Hepatocyte (in vitro differentiated cells): Measurements from ENCODE around the gene KLHL7. TPM values are rescaled to one million over a fixed set of nuclear protein-coding genes. Genes with fewer than 3 reads are reported as not detected.

Source experiments
- DNase-seq: peaks from one replicate; pipeline ENCODE4 v3.0.0-alpha.2; 2016; ENCODE audit warnings: low spot score
- H2AFZ ChIP-seq: fragments of 200-600 bp; sonication (generic); 2 replicates; pipeline ENCODE4 v1.6.0; 2016; ENCODE audit warnings: antibody characterized with exemption, mild to moderate bottlenecking
- H3K27ac ChIP-seq: fragments of 200-600 bp; sonication (generic); 2 replicates; pipeline ENCODE4 v1.5.1; 2016; ENCODE audit warnings: mild to moderate bottlenecking
- H3K27me3 ChIP-seq: fragments of 200-600 bp; sonication (generic); 2 replicates; pipeline ENCODE4 v1.6.1; 2016
- H3K36me3 ChIP-seq: fragments of 200-600 bp; sonication (generic); replicated peaks from 2 replicates; pipeline ENCODE4 v1.5.1; 2016; ENCODE audit warnings: low read depth; ENCODE audit not compliant: insufficient read depth
- H3K4me1 ChIP-seq: fragments of 200-600 bp; sonication (generic); 2 replicates; pipeline ENCODE4 v1.5.1; 2016; ENCODE audit warnings: mild to moderate bottlenecking, moderate library complexity; ENCODE audit not compliant: insufficient read depth
- H3K4me2 ChIP-seq: fragments of 200-600 bp; sonication (generic); 2 replicates; pipeline ENCODE4 v1.6.0; 2016
- H3K4me3 ChIP-seq: fragments of 200-600 bp; sonication (generic); 2 replicates; pipeline ENCODE4 v1.5.1; 2016; ENCODE audit warnings: mild to moderate bottlenecking
- H3K79me2 ChIP-seq: fragments of 200-600 bp; sonication (generic); 2 replicates; pipeline ENCODE4 v1.6.0; 2017; ENCODE audit warnings: mild to moderate bottlenecking
- H3K9me2 ChIP-seq: fragments of 200-600 bp; sonication (generic); replicated peaks from 2 replicates; pipeline ENCODE4 v1.6.0; 2017; ENCODE audit warnings: mild to moderate bottlenecking; ENCODE audit not compliant: insufficient read depth
- H3K9me3 ChIP-seq: fragments of 200-600 bp; sonication (generic); 2 replicates; pipeline ENCODE4 v1.5.1; 2016; ENCODE audit warnings: low read depth, mild to moderate bottlenecking
- H4K20me1 ChIP-seq: fragments of 200-600 bp; sonication (generic); 2 replicates; pipeline ENCODE4 v1.6.0; 2016; ENCODE audit warnings: mild to moderate bottlenecking; ENCODE audit not compliant: insufficient read depth, poor library complexity, severe bottlenecking
- EZH2 ChIP-seq: fragments of 200-600 bp; sonication (generic); IDR thresholded peaks from 2 replicates; pipeline ENCODE4 v1.6.1; 2016; ENCODE audit warnings: antibody characterized with exemption, mild to moderate bottlenecking, borderline replicate concordance
- EZH2phosphoT487 ChIP-seq: fragments of 200-600 bp; sonication (generic); IDR thresholded peaks from one replicate; pipeline ENCODE4 v1.6.1; 2018; ENCODE audit warnings: antibody characterized with exemption, mild to moderate bottlenecking, low read depth, moderate library complexity; ENCODE audit not compliant: unreplicated experiment, severe bottlenecking
- WGBS: methylation state at CpG from one replicate; pipeline ENCODE4 v1.1.6; 2016; ENCODE audit warnings: low lambda C conversion rate; ENCODE audit errors: missing lambda C conversion rate; 5-methylcytosine and 5-hydroxymethylcytosine counted together
- polyA plus RNA-seq: library from polyadenylated mRNA; unstranded; fragments of >200 nt; fragmentation: Nextera tagmentation; extraction: Ambion mirVana; gene quantifications from 2 replicates; pipeline ENCODE4 v1.2.1, GENCODE V29; 2016
- total RNA-seq: library from RNA; depleted of rRNA; stranded (reverse); fragments of >200 nt; gene quantifications from 2 replicates; pipeline ENCODE4 v1.2.3, GENCODE V29; 2014
- TF ChIP-seq, protein P1 (sequence below): fragments of 200-600 bp; sonication (generic); IDR thresholded peaks from 2 replicates; pipeline ENCODE4 v1.5.1; 2016; ENCODE audit warnings: antibody characterized with exemption, mild to moderate bottlenecking; ENCODE audit not compliant: poor library complexity

Gene KLHL7
- total and polyA plus RNA-seq, 2 experiments from 2014 or later, result 30.7 to 39.4 TPM

DNA sequence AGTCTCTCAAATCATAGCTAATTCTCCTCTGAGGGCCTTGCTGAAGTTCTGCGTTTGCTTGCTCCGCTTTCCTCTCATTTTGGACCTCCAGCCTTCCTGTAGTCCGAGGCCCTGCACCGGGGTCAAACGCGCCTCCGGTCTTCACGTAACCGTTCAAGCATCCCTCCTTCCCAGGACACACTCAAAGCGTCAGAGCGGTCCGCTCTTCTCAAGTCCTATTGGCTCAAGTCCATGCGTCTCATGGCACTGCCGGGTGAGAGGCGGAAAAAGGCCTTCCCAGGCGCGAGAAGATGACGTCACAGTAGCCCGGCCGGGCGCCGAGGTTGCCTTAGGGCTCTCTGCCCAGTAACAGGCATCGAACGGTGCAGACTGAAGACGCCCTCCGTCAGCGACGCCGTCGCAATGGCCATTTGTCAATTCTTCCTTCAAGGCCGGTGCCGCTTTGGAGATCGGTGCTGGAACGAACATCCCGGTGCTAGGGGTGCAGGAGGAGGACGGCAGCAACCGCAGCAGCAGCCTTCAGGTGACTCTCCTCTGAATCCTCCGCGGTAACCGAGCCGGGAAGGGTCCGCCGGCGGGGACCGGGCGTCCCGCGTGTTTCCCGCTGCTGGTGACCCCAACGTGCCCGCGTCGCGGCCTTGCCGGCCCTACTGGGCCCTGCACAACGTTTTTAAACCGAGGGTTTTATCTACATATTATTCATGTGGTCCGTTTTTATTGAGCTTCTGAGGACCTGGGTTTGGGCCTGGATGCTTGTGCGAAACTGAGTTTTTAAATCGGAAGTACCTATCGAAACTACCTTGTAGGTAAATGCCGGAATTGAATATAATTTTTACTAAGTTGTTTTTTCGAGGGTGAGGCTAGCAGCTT is 76.3 kb downstream of the KLHL7 start, which contains the start of gene NUP42:
Gene NUP42 (plus strand): TSS at position 365 of the 870 bp plus-strand sequence. CDS start 38 bp downstream, at position 403.
- Histone ChIP-seq H3K27ac (peak within 1 kb of the TSS; percentile 88), H2AFZ (peak within 1 kb of the TSS; percentile 75), H3K27me3 (no peaks in the 10 kb centered on the region), H3K4me1 (peaks cover 9% of the 10 kb centered on the region), H3K79me2 (peaks cover 33% of the 10 kb centered on the region), H3K4me2 (peak within 1 kb of the TSS; percentile 88), H3K4me3 (peak within 1 kb of the TSS; percentile 44), H4K20me1 (no peaks in the 10 kb centered on the region), H3K36me3 (no peaks in the 10 kb centered on the region), H3K9me3 (no peaks in the 10 kb centered on the region), H3K9me2 (no peaks in the 10 kb centered on the region)
- 1% methylated on average over 63 of the region's 63 CpGs for WGBS
- TF ChIP-seq, protein P1, sequence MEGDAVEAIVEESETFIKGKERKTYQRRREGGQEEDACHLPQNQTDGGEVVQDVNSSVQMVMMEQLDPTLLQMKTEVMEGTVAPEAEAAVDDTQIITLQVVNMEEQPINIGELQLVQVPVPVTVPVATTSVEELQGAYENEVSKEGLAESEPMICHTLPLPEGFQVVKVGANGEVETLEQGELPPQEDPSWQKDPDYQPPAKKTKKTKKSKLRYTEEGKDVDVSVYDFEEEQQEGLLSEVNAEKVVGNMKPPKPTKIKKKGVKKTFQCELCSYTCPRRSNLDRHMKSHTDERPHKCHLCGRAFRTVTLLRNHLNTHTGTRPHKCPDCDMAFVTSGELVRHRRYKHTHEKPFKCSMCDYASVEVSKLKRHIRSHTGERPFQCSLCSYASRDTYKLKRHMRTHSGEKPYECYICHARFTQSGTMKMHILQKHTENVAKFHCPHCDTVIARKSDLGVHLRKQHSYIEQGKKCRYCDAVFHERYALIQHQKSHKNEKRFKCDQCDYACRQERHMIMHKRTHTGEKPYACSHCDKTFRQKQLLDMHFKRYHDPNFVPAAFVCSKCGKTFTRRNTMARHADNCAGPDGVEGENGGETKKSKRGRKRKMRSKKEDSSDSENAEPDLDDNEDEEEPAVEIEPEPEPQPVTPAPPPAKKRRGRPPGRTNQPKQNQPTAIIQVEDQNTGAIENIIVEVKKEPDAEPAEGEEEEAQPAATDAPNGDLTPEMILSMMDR, result no peak
- TF ChIP-seq EZH2 (no peak), EZH2phosphoT487 (no peak)
- peak; percentile 99 for DNase-seq

DNA sequence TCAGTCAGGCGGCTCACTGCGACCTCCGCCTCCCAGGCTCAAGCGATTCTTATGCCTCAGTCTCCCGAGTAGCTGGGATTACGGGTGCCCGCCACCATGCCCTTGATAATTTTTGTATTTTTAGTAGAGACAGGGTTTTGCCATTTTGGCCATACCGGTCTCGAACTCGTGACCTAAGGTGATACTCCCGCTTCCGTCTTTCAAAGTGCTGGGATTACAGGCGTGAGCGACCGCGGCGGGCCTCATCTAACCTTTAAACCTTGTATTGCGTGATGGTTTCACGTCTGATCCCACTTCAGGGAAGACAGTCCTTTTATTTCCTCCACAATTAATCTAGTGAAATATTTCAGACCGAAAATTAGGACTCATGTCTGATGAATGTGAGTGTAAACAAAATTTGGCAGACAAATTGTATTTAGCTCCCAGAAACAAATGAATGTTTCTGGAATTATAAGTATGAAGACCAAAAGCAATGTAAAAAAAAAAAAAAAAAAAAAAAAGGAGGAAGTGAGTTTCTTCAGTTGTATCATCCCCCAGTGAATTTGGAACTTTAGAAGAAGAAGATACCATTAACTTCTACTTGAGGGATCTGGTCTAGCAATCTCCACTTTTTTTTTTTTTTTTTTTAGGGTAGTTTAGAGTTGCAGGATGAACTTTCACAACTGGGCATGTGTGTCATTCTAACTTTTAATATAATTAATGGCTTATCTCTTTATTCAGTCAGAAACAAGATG is 77.9 kb downstream of the KLHL7 start:
- H3K4me2 ChIP-seq, result peak overlapping the region; percentile 88
- no peaks in the 10 kb centered on the region for H3K9me2 ChIP-seq
- no peaks in the 10 kb centered on the region for H3K27me3 ChIP-seq
- H3K9me3 ChIP-seq, result no peaks in the 10 kb centered on the region
- H3K36me3 ChIP-seq, result no peaks in the 10 kb centered on the region
- no peak overlapping the region for H3K27ac ChIP-seq
- no peak for TF ChIP-seq EZH2
- no peak for TF ChIP-seq EZH2phosphoT487
- TF ChIP-seq, protein P1, result no peak
- no peak overlapping the region for H2AFZ ChIP-seq
- WGBS, result 93% methylated on average over 20 of the region's 20 CpGs
- H3K4me3 ChIP-seq, result no peak overlapping the region
- DNase-seq, result no peak
- H4K20me1 ChIP-seq, result no peaks in the 10 kb centered on the region
- peaks cover 9% of the 10 kb centered on the region for H3K4me1 ChIP-seq
- peaks cover 37% of the 10 kb centered on the region for H3K79me2 ChIP-seq

DNA sequence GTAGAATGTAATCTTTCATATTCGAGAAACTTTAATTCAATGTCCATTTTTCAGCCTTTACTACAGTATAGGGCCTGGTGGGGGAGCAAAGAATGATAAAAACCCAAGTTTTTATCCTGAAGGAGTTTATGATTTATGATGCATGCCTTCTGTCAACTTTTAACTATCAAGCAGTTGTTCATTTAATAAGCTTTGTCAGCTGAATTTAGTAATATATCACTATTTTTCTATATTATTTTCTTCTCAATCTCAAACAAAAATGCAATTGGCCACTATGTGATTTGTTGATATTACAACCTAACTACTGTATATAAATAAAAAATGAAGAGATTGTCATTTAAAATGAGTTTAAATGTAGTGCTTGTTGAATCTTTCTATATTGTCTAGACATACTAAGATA is 78.7 kb downstream of the KLHL7 start:
- no peaks in the 10 kb centered on the region for H3K9me3 ChIP-seq
- peaks cover 9% of the 10 kb centered on the region for H3K4me1 ChIP-seq
- no peaks in the 10 kb centered on the region for H4K20me1 ChIP-seq
- 96% methylated on average over 1 of the region's 1 CpG for WGBS
- H2AFZ ChIP-seq, result no peak overlapping the region
- TF ChIP-seq, protein P1, result no peak
- no peak for TF ChIP-seq EZH2
- TF ChIP-seq EZH2phosphoT487, result no peak
- DNase-seq, result no peak
- no peak overlapping the region for H3K4me3 ChIP-seq
- H3K79me2 ChIP-seq, result peaks cover 45% of the 10 kb centered on the region
- no peak overlapping the region for H3K27ac ChIP-seq
- no peaks in the 10 kb centered on the region for H3K9me2 ChIP-seq
- peak overlapping the region; percentile 28 for H3K4me2 ChIP-seq
- no peaks in the 10 kb centered on the region for H3K27me3 ChIP-seq
- H3K36me3 ChIP-seq, result no peaks in the 10 kb centered on the region
